Epithelial cell of proximal tubule (primary cell): Measurements from ENCODE around the gene RIC3. TPM values are rescaled to one million over a fixed set of nuclear protein-coding genes. Genes with fewer than 3 reads are reported as not detected.

Experiments used
- DNase-seq: peaks from one replicate; pipeline ENCODE4 v3.0.0-alpha.2; 2011; ENCODE audit warnings: low read depth
- H3K4me3 ChIP-seq: 2 replicates; pipeline ENCODE4 v1.5.1; 2011; ENCODE audit warnings: low read depth, mild to moderate bottlenecking, low read length
- CTCF ChIP-seq: conservative IDR thresholded peaks from 2 replicates; pipeline ENCODE4 v1.5.1; 2012; ENCODE audit warnings: low read depth, mild to moderate bottlenecking, low read length
- total RNA-seq: library from RNA; depleted of rRNA; stranded (reverse); fragments of >200 nt; gene quantifications from 2 replicates; pipeline ENCODE4 v1.2.3, GENCODE V29; 2015

Gene RIC3
- total RNA-seq, 1 donor from 2014 or later: 0.92 TPM

DNA sequence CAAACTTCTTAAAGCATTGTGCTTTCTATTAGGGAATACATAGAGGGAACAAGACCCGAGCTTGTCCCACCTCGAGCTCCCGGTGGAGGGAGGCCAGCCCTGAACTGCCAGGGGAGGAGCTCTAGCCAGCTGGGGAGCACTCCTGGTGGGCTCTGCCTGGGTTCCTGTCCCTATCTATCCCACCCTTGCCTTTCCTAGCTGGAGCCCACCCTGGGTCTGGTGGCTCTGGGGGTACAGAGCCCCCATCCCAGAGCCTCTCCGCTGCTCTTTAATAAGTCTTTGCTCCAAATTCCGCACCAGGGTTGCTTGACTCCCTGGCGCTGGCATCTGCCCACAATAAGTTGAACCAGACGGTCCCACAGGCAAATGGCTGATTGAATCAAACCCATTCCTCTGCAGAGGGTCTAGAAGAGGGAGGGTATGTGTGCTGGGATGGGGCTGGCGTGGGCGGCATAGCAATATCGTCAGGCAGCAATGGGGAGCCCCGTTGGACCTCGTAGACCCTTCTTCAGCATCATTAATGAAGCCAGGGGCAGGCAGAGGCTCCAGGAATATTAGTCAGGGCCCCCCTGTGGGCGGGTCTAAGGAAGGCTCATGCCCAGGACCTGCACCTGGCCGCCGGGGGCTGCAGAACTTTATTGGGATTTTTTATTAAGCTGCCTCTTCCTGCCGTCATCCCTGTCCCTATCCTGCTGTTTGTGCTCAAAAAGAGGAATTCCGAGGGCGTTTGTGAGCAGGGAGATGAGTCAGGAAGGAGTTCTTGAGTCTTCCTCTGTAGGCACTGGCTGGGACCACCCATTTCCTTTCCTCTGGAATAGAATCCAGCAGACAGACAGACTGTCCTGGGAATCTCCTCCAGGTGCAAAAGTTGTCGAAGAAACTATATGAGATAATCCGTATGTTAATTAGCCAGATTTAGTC lies 38.5 kb upstream of the RIC3 start:
- no peak overlapping the region for H3K4me3 ChIP-seq
- no peak for DNase-seq
- TF ChIP-seq CTCF: no peak

- DNase-seq: no peak
- no peak overlapping the region for H3K4me3 ChIP-seq
- no peak for TF ChIP-seq CTCF
These were observed 37.6 kb upstream of the RIC3 start for GRCh38 chr11:8206251-8207079.

GRCh38 chr11:8205566-8205965 lies 36.7 kb upstream of the RIC3 start:
- no peak overlapping the region for H3K4me3 ChIP-seq
- no peak for DNase-seq
- no peak for TF ChIP-seq CTCF

GRCh38 chr11:8204596-8204995 lies 35.8 kb upstream of the RIC3 start:
- DNase-seq: no peak
- no peak overlapping the region for H3K4me3 ChIP-seq
- TF ChIP-seq CTCF: no peak

GRCh38 chr11:8204025-8204424 lies 35.2 kb upstream of the RIC3 start:
- DNase-seq: no peak
- H3K4me3 ChIP-seq: no peak overlapping the region
- TF ChIP-seq CTCF: no peak

GRCh38 chr11:8203414-8203715 lies 34.5 kb upstream of the RIC3 start:
- TF ChIP-seq CTCF: no peak
- DNase-seq: no peak

More at GRCh38 chr11:8203414-8203715, 34.5 kb upstream of the RIC3 start:
- H3K4me3 ChIP-seq: no peak overlapping the region
